Activated CD4-positive, alpha-beta T cell treated with anti-CD3 and anti-CD28 coated beads for 48 hours (primary cell): ENCODE measurements around the gene TLX1.
"Not testable (repeated sequence)": the region's sequence is repeated elsewhere in the genome, so short reads cannot be mapped to it uniquely, and the experiment has no call there.

Source experiments
- DNase-seq: peaks from one replicate; pipeline ENCODE4 v3.0.0-alpha.2; 2020

The TLX1 gene

DNA sequence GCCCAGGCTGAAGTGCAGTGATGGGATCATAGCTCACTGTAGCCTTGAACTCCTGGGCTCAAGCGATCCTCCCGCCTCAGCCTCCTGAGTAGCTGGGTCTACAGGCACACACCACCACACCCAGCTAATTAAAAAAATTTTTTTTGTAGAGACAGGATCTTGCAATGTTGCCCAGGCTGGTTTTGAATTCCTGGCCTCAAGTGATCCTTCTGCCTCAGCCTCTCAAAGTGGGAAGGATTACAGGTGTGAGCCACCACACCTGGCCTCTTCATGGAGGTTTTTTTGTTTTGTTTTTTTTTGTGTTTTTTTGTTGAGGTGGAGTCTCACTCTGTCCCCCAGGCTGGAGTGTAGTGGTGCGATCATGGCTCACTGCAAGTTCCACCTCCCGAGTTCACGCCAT lies 23.4 kb downstream of the TLX1 start:
- DNase-seq = not testable (repeated sequence)

DNA sequence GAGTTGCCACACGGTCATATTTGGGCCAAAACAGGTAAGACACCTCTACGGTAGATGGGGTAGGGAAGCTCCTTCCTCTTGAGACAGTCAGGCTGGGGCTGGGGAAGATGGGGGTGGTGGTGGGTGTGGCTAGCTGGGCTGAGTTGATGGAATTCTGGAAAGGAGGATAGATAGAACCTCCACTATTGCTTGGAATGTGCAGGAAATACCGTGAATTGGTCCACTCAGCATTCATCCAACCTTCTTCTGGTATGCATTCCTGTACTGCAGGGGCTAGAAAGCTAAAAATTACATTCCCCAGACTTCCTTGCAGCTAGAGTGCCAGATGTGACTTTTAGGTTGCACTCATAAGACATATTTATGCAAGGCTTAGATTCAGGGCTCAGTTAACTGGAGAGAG lies 24.8 kb downstream of the TLX1 start:
- DNase-seq = no peak

DNA sequence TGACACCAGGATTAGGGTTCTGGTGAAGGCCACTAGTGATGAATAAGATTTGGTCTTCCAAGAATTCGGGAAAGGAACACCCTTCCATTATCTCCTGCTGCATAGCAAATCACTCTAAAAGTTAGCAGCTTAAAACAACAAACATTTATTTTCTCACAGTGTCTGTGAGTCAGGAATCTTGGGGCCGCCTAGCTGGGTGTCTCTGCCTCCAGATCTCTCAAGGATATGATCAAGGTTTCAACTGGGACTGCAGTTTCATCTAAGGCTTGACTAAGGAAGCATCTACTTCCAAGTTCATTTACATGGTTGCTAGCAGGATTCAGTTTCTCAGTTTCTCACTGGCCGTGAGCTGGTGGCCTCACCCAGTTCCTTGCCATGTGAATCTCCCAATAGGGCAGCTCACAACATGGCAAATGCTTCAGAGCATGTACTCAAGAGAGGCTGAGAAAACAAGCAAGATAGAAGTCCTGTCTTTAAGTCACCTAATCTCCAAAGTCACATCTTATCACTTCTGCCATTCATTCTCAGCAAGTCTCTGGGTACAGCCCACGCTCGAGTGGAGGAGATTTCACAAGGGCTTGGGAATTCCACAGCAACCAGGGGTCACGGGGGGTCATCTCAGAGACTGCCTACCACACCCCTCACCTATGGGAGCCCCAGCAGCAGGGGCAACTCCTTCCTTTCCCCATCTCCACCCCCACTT lies 26.8 kb downstream of the TLX1 start:
- DNase-seq = no peak

DNA sequence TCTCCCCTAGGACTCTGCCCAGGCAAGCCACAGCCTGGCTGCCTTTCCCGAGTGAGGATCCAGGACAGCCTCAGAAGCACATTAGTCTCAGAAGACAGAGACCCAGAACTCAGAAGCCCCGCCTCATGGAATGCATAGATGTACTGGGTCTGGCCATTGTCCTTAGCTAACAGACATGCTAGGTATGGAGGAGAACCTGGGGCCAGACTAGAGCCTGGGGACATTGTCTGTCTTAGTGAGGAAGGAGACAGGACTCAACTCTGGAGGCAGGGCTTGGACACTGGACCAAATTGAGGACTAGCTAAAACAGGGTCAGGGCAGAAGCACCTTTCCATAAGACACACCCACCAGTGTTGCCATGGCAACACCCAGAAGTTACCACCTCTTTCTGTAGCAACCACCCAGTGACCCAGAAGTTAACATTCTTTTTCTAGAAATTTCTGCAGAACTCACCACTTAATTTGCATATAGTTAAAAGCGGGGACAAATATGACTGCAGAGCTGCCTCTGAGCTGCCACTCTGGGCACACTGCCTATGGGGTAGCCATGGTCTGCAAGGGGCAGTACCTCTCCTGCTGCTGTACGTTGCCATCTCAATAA lies 27.5 kb downstream of the TLX1 start:
- DNase-seq = peak; percentile 28

DNA sequence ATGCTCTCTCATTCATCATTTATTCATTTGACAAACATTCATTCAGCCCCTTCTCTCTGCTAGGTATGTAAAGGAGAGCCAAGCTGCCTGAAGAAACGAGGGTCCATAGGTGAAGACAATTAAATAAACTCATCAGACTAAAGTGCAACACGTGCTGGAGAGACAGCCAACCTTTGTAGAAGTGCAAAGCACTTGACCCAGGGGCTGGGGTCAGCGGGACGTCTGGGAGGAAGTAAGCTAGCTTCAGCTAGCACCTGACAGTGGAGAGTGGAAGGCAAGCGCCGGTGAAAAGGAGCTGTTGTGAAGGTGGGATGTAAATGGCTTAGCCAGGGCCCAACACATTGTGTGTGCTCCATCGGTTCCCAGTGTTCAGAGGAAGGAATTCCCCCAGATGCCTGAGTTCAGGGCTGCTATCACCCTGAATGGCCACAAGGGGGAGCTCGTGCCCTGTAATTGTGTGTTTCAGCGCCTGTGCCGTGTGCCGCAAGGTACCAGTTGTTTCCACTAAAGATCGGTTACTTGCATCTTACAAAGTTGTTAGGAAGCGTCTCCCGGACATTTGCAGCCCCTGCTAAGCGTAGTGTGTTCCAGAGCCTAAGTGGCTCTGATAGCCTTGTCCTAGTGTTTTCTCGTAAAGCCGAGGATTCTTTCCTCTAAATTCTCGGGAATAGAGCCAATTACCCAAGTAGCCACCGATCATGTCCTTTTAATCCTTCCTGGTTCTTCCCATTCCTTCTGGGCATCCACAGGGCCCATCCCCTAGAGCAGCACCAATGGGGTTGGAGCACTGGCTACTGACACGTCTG lies 30.6 kb downstream of the TLX1 start:
- DNase-seq = peak; percentile 81

DNA sequence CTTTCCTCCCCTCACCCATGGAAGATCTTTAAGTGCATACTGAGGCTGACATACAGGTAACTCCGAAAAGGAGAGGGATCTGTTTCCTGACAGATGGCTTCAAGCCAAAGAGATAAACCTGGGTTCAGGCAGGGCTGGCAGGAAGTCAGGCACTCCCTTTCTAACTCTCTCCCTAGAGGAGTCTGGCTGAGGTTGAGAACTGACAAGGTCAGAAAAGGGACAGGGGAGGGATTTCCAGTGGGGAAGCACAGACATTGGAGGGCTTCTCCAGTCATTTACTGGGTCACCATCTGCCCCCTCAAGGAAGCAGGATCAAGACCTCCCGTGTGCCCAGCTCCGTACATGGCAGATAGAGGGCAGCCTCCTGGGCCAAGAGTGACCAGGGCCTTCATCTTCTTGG lies 31.6 kb downstream of the TLX1 start:
- DNase-seq = no peak

DNA sequence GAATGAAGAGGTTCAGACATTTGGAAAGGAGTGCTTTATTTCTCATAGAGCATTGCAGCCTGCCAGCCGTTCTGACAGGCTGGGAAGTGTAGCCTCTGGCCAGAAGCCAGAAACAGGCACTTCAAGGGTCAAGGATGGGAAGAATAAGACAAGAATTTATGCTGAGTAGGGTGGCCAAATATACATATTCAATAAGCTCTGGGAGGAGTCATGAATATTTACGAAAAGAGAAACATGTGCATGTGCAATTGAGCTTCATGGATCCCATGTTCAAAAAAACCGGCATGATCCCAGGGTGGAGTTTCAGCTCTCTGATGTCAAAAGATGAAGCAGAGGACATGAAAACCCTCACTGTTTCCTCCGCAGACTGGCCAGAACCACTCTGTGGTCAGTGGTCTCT lies 32.9 kb downstream of the TLX1 start:
- no peak for DNase-seq

DNA sequence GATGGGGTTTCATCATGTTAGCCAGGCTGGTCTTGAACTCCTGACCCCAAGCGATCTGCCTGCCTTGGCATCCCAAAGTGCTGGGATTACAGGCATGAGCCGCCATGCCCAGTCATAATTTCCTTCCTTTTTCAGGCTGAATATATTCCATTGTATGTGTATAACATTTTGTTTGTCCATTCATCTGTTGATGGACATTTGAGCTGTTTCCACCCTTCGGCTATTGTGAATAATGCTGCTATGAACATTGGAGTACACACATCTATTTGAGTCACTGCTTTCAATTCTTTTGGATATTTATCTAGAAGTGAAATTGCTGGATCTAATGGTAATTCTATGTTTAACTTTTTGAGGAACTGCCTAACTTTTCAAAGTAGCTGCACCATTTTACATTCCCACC lies 34.6 kb downstream of the TLX1 start:
- no peak for DNase-seq

DNA sequence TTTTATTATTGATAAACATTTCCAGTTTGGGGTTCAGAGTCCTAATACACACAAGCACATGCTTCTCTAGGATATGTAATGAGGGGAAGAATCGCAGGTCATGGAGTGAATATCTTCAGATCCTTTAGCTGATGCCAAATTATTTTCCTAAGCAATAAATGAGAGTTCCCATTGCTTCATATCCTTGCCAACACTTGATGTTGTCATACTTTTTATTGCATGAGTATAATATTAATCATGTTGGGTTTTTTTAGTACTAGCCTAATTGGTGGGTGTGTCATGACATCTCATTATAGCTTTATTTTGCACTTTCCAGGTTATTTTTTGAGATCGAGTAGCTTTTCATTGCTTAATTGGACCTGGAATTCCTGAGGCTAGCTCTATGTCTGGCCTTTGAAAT lies 35.3 kb downstream of the TLX1 start:
- no peak for DNase-seq

DNA sequence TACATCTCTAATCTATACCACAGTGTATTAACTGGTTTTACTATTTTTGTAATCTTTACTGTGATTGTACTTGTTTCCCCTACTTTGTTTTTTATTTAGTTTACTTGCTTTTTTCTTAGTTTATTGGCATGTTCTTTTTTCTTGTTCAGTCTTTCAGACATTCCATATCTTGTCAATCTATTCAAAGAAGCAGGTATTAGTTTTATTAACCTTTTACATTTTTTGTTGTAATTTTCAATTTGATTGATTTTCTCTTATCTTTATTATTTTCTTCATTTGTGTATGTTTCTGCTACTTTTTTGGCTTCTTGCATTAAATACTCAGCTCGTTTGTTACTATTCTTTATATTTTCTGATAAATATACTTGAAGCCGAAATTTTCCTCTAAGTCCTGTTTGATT lies 41.6 kb downstream of the TLX1 start:
- no peak for DNase-seq

DNA sequence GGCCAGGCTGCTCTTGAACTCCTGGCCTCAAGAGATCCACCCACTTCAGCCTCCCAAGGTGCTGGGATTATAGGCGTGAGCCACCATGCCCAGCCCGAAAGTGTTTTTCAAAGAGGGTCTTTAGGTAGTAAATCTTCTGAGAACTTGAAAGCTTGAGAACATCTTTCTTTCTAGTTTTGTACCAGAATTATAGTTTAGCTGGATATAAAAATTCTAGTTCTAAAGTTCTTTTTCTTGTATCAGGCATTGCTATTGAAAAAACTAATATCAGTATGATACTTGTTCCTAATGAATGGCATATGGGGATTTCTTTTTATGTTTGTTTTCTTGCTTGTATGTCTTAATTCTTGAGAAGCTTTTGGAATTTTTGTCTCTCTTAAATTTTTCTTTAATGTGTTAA lies 43.2 kb downstream of the TLX1 start:
- DNase-seq = no peak

DNA sequence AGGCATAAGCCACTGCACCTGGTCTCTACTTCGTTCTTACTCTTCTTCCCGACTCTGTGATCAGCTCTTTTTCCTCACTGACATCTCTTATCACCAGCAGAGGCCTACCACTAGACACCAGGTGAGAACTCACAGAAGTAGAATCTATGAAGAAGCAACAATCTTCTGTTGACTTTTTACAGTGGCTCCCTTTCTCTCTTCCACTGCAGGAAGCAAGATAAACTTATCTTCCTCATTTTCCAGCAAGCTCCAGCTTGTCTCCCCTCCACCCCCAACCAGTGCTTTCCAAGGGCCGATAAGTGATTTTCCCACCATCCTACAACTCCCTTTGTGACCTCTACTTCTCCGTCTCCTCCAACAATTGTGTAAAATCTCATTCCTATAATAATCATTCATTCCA lies 45.5 kb downstream of the TLX1 start:
- no peak for DNase-seq

DNA sequence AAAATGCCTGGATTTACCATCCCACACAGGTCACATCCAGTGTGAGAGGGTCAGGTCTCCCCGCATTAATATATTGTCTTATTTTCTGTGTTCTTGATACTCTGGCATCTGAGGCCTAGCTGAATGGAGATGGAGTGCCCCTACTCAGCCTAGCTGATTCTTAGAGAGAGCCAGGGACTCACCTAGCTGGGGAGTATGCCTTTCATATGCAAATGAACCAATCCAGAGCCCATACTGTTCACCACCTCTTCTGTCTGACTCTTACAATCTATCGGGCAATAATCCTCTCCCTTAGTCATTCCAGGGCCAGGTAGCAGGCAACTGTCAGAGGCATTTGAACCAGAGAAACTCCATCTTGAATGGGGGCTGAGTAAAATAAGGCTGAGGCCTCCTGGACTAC lies 51.8 kb downstream of the TLX1 start:
- no peak for DNase-seq

DNA sequence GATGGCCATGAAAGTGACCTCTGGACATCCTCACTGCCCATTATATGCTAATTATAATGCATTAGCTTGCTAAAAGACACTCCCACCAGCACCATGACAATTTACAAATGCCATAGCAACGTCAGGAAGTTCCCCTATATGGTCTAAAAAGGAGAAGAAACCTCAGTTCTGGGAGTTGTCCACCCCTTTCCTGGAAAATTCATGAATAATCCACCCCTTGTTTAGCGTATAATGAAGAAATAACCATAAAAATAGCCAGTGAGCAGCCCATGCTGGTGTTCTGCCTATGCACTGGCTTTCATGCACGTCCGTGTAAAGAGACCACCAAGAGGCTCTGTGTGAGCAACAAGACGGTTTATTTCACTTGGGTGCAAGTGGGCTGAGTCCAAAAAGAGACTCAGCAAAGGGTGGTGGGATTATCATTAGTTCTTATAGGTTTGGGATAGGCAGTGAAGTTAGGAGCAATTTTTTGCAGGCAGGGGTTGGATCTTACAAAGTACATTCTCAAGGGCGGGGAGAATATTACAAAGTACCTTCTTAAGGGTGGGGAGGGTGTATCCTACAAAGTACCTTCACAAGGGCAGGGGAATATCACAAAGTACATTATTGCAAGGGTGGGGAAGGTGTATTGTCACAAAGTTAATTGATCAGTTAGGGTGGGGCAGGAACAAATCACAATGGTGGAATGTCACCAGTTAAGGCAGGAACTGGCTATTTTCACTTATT lies 52.5 kb downstream of the TLX1 start:
- no peak for DNase-seq
